Spleen (tissue), 11 donors: Measurements from ENCODE around the gene CD2. TPM values are rescaled to one million over a fixed set of nuclear protein-coding genes. Genes with fewer than 3 reads are reported as not detected.

Experiments used
- DNase-seq: peaks from one replicate; pipeline ENCODE4 v3.0.0-alpha.2; 2020
- H3K27ac ChIP-seq, 8 donors: fragments of 200-600 bp; sonication (generic) in 7 of 8; 1 replicate in 4 of 8; 2 replicates in 4 of 8; pipeline versions ENCODE4 v1.5.0 to v1.8.0; 2016 to 2021; ENCODE audit warnings: inconsistent platforms in 4 of 8, mild to moderate bottlenecking in 4 of 8, moderate library complexity in 1 of 8
- H3K27me3 ChIP-seq, 7 donors: fragments of 200-600 bp; sonication (generic) in 6 of 7; replicated peaks in 1 of 7; 1 replicate in 4 of 7; 2 replicates in 3 of 7; pipeline versions ENCODE4 v1.5.0 to v1.8.0; 2016 to 2021; ENCODE audit warnings: inconsistent platforms in 3 of 7, mild to moderate bottlenecking in 1 of 7
- H3K36me3 ChIP-seq, 6 donors: fragments of 200-600 bp; sonication (generic) in 5 of 6; 1 replicate in 4 of 6; 2 replicates in 2 of 6; pipeline versions ENCODE4 v1.5.0 to v1.8.0; 2016 to 2021; ENCODE audit warnings: inconsistent platforms in 2 of 6
- H3K4me1 ChIP-seq, 6 donors: fragments of 200-600 bp; sonication (generic) in 5 of 6; 1 replicate in 3 of 6; 2 replicates in 3 of 6; pipeline versions ENCODE4 v1.5.0 to v1.8.0; 2016 to 2021; ENCODE audit warnings: inconsistent platforms in 3 of 6
- H3K4me3 ChIP-seq, 8 donors: fragments of 200-600 bp; sonication (generic) in 7 of 8; 1 replicate in 4 of 8; 2 replicates in 4 of 8; pipeline versions ENCODE4 v1.5.0 to v1.8.0; 2016 to 2021; ENCODE audit warnings: inconsistent platforms in 4 of 8, mild to moderate bottlenecking in 4 of 8, moderate library complexity in 2 of 8
- H3K9me3 ChIP-seq, 8 donors: fragments of 200-600 bp; sonication (generic) in 7 of 8; 1 replicate in 4 of 8; 2 replicates in 4 of 8; pipeline versions ENCODE4 v1.5.0 to v1.8.0; 2016 to 2021; ENCODE audit warnings: inconsistent platforms in 4 of 8
- POLR2A ChIP-seq, 3 donors: fragments of 450-650 bp; IDR thresholded peaks; one replicate each; pipeline ENCODE4 v1.5.1; 2017; ENCODE audit warnings: antibody characterized with exemption in 3 of 3, mild to moderate bottlenecking in 1 of 3
- POLR2AphosphoS5 ChIP-seq, 3 donors: sonication (generic); formaldehyde crosslinking; IDR thresholded peaks; one replicate each; pipeline ENCODE4 v1.5.1; 2017; ENCODE audit warnings: antibody characterized with exemption in 3 of 3
- whole genome bisulfite sequencing, 5 donors: extraction: QIAGEN DNeasy Blood & Tissue Kit in 3 of 5; methylation state at CpG; one replicate each; pipeline versions ENCODE4 v1.1.5 to v1.1.7; 2013 to 2018; 5-methylcytosine and 5-hydroxymethylcytosine counted together
- intact Hi-C: fragments of 100-400 bp; cut with DNase I; formaldehyde crosslinking; loops from one replicate; pipeline ENCODE4 v1.15.0; 2023; ENCODE audit warnings: low total_unique reads
- polyA plus RNA-seq, 3 donors: library from polyadenylated mRNA; stranded (reverse); fragments of 200-250 nt; gene quantifications; one replicate each; pipeline ENCODE4 v1.2.1, GENCODE V29; 2013
- total RNA-seq, 7 donors: library from RNA; depleted of rRNA in 3 of 7; stranded (reverse); fragments of >200 nt in 3 of 7; fragmentation: NEBNext Ultra II Directional in 4 of 7; extraction: Animal tissue kit (Norgen Biotek cat#: 25700) in 4 of 7; gene quantifications; one replicate each; pipeline versions ENCODE4 v1.1.0 to v1.2.1, GENCODE V29; 2016 to 2021
- TF ChIP-seq, protein P1 (sequence below), 11 experiments: fragments of 200-600 bp in 7 of 11; fragments of 450-650 bp in 4 of 11; sonication (generic) in 4 of 11; IDR thresholded peaks in 8 of 11; conservative IDR thresholded peaks in 3 of 11; 1 replicate in 7 of 11; 2 replicates in 4 of 11; pipeline versions ENCODE4 v1.4.0 to v1.8.0; 2016 to 2021; ENCODE audit warnings: antibody characterized with exemption in 11 of 11, inconsistent platforms in 4 of 11, mild to moderate bottlenecking in 1 of 11
- donor health status: healthy with polysubstance abuse.
- donor health status: DM: no; HTN: no; CAD: no; lungs with moderate emphysema.
- donor health status: DM: no; HTN: no; CAD: no.
- donor health status: Bipolar disorder and iron deficiency.
- donor health status: healthy.
- donor health status: DM: no; HTN: no; CAD: no.
- donor health status: DM: yes; HTN: yes; CAD: no.

The CD2 gene
- total and polyA plus RNA-seq, 10 donors: 21.6 to 50.5 (median 30.1) TPM

DNA sequence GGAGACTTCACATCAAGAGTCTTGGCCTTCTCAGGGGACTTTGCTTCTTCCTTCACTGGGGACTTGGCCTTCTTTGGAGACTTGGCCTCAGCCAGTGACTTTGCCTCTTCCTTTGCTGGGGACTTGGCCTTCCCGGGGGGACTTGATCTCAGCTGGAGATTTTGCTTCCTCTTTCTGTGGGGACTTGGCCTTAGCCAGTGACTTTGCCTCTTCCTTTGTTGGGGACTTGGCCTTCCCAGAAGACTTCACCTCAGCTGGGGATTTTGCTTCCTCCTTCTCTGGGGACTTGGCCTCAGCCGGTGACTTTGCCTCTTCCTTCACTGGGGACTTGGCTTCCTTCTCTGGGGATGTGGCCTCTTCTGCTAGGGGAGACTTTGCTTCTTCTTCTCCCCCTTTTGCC lies 13.5 kb upstream of the CD2 start:
- no peak overlapping the region for H3K4me3 ChIP-seq
- 31 to 65% (median 48%) methylated on average over 2 of the region's 2 CpGs for WGBS, 5 donors
- H3K36me3 ChIP-seq: no peaks in the 10 kb centered on the region
- H3K4me1 ChIP-seq: peaks cover 11 to 38% (median 26%) of the 10 kb centered on the region in 6 donors
- no peak for TF ChIP-seq POLR2AphosphoS5 (IDR thresholded peaks at IDR 0.05)
- no peak for TF ChIP-seq POLR2A (IDR thresholded peaks at IDR 0.05)
- TF ChIP-seq, protein P1, sequence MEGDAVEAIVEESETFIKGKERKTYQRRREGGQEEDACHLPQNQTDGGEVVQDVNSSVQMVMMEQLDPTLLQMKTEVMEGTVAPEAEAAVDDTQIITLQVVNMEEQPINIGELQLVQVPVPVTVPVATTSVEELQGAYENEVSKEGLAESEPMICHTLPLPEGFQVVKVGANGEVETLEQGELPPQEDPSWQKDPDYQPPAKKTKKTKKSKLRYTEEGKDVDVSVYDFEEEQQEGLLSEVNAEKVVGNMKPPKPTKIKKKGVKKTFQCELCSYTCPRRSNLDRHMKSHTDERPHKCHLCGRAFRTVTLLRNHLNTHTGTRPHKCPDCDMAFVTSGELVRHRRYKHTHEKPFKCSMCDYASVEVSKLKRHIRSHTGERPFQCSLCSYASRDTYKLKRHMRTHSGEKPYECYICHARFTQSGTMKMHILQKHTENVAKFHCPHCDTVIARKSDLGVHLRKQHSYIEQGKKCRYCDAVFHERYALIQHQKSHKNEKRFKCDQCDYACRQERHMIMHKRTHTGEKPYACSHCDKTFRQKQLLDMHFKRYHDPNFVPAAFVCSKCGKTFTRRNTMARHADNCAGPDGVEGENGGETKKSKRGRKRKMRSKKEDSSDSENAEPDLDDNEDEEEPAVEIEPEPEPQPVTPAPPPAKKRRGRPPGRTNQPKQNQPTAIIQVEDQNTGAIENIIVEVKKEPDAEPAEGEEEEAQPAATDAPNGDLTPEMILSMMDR (IDR thresholded peaks at IDR 0.05 in 8 of 11, conservative IDR thresholded peaks at IDR 0.05 in 3 of 11): no peak
- H3K9me3 ChIP-seq: peaks cover 10 to 43% (median 35%) of the 10 kb centered on the region in 8 donors
- H3K27ac ChIP-seq: peak overlapping the region in 2 of 8 donors; percentile 72 to 75
- no peaks in the 10 kb centered on the region for H3K27me3 ChIP-seq
- intact Hi-C loops: no loop called here
- no peak for DNase-seq

DNA sequence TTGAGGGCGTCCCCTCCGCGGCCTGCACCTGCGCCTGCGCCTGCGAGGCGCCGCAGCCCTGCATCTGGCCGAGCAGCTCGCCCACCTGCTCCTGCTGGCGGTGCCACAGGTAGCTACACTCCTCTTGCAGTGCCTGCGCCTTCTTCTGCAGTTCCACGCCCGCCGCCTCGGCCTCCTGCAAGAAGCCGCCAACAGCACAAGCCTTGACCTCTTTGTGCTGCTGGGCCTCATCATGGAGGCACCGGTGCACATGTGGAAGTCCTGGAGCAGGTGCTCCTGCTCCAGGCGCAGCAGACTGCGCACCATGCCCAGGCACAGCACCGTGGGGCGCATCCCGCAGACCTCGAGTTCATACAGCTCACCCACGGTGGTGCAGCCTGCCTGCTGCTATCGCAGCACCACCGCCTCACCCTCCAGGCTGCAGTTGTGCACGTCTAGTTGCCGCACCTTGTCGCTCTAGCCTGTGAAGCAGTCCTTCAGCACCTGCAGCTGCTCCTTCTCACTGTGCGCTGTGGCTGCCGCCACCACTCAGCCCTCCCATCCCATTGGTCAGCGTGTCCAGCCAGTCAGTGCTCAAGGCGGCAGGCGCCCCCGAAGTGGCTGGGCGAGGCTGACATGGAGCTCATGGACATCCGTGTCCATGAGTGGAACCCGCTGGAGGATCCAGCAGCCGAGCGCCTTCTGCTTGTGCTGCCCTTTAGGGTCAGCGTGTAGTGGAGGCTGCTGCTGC lies 12.2 kb upstream of the CD2 start:
- H3K9me3 ChIP-seq: peaks cover 10 to 56% (median 48%) of the 10 kb centered on the region in 8 donors
- intact Hi-C loops: no loop called here
- H3K4me3 ChIP-seq: no peak overlapping the region
- H3K27ac ChIP-seq: no peak overlapping the region
- WGBS, 5 donors: 95 to 98% (median 96%) methylated on average over 25 to 42 of the region's 42 CpGs
- peaks cover 11 to 38% (median 26%) of the 10 kb centered on the region in 6 donors for H3K4me1 ChIP-seq
- H3K27me3 ChIP-seq: no peaks in the 10 kb centered on the region
- TF ChIP-seq POLR2A (IDR thresholded peaks at IDR 0.05): no peak
- TF ChIP-seq, protein P1 (IDR thresholded peaks at IDR 0.05 in 8 of 11, conservative IDR thresholded peaks at IDR 0.05 in 3 of 11): no peak
- no peak for TF ChIP-seq POLR2AphosphoS5 (IDR thresholded peaks at IDR 0.05)
- DNase-seq: peak; percentile 72
- no peaks in the 10 kb centered on the region for H3K36me3 ChIP-seq

- Histone ChIP-seq H3K27me3 (no peaks in the 10 kb centered on the region), H3K9me3 (peaks cover 10 to 71% (median 63%) of the 10 kb centered on the region in 8 donors), H3K4me3 (no peak overlapping the region), H3K4me1 (peaks cover 9 to 25% (median 13%) of the 10 kb centered on the region in 6 donors), H3K36me3 (no peaks in the 10 kb centered on the region), H3K27ac (no peak overlapping the region)
- intact Hi-C loops: no loop called here
- no peak for DNase-seq
- TF ChIP-seq POLR2AphosphoS5 (IDR thresholded peaks at IDR 0.05) (no peak), POLR2A (IDR thresholded peaks at IDR 0.05) (no peak)
- TF ChIP-seq, protein P1 (IDR thresholded peaks at IDR 0.05 in 8 of 11, conservative IDR thresholded peaks at IDR 0.05 in 3 of 11): no peak
- 96 to 100% (median 98%) methylated on average over 4 of the region's 4 CpGs for WGBS, 5 donors
These were observed 10.7 kb upstream of the CD2 start for GRCh38 chr1:116743535-116743934.

GRCh38 chr1:116748272-116748671 lies 6.0 kb upstream of the CD2 start:
- 89 to 96% (median 95%) methylated on average over 3 of the region's 3 CpGs for WGBS, 5 donors
- Histone ChIP-seq H3K4me3 (no peak overlapping the region), H3K36me3 (no peaks in the 10 kb centered on the region), H3K4me1 (peaks cover 0 to 25% (median 6%) of the 10 kb centered on the region in 6 donors), H3K9me3 (peaks cover 10 to 68% (median 64%) of the 10 kb centered on the region in 8 donors), H3K27me3 (no peaks in the 10 kb centered on the region), H3K27ac (no peak overlapping the region)
- no peak for DNase-seq
- TF ChIP-seq POLR2AphosphoS5 (IDR thresholded peaks at IDR 0.05): no peak
- TF ChIP-seq, protein P1 (IDR thresholded peaks at IDR 0.05 in 8 of 11, conservative IDR thresholded peaks at IDR 0.05 in 3 of 11): no peak
- TF ChIP-seq POLR2A (IDR thresholded peaks at IDR 0.05): no peak
- intact Hi-C loops: no loop called here
